GM23248 (cell line): ENCODE data around the gene TEAD1.

Experiments
- EZH2 ChIP-seq: fragments of 200-600 bp; sonication (generic); IDR thresholded peaks from 2 replicates; pipeline ENCODE4 v1.6.1; 2018; ENCODE audit warnings: antibody characterized with exemption, mild to moderate bottlenecking; ENCODE audit not compliant: insufficient read depth, poor library complexity, severe bottlenecking
- EZH2phosphoT487 ChIP-seq: fragments of 200-600 bp; sonication (generic); IDR thresholded peaks from 2 replicates; pipeline ENCODE4 v1.6.1; 2018; ENCODE audit warnings: antibody characterized with exemption, moderate library complexity, mild to moderate bottlenecking, low read depth; ENCODE audit not compliant: insufficient read depth

- TF ChIP-seq EZH2 = no peak
- TF ChIP-seq EZH2phosphoT487 = no peak
Observed at GRCh38 chr11:12876988-12877387, 202.8 kb downstream of the TEAD1 start.
